ENCODE results near the gene DCBLD1.
A peak's percentile ranks its signal among the peaks of the same experiment; 100 is the strongest.

DCBLD1 gene

DNA sequence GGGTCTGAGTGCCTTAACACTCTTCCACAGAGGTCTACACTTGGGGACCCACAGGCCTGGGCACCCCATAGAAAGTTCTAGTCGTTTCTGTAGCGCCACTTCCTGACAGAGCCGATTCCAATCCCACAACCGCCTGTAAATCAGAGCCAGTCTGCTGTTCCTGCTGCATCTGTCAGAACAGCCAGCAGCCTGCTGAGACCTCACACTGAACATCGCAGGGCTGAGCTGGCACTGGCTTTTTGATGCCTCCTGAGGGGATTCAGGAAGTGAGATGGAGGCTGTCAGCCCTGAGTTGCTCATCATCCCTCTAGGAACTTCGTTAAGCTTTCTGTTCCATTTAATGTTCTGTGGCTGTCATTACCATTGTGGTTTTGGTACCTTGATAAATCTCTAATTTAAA, 48.9 kb downstream of the DCBLD1 start:
- peak; percentile 45 for DNase-seq (ENCODE audit: low spot score)

GRCh38 chr6:117531809-117532725, 49.6 kb downstream of the DCBLD1 start:
- DNase-seq (ENCODE audit: low spot score), result no peak

GRCh38 chr6:117533775-117534174, 51.3 kb downstream of the DCBLD1 start:
- DNase-seq (ENCODE audit: low spot score), result no peak

- DNase-seq (ENCODE audit: low spot score), result no peak
Observed at GRCh38 chr6:117534974-117535373, 52.5 kb downstream of the DCBLD1 start.

DNA sequence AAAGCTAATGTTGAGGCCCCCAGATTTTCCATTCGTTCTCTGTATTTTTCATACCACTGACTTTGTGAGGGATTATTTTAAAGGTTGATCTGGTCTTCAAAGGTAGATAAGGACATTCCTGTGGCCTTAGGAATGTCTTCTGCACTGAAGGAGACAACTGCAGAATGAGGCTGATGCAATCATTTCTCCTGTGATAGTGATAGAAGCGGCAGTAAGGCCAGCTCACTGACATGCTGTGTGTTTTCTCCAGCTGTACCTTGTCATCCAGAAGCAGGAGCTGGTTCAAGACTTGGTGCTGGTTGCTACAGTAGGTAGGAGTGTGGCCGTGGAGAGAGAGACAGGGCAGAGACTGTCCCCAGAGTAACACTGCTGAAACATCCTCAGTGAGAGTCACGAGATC, 53.8 kb downstream of the DCBLD1 start:
- DNase-seq (ENCODE audit: low spot score), result no peak

- DNase-seq (ENCODE audit: low spot score), result no peak
Observed at GRCh38 chr6:117538615-117539014, 56.1 kb downstream of the DCBLD1 start.

DNA sequence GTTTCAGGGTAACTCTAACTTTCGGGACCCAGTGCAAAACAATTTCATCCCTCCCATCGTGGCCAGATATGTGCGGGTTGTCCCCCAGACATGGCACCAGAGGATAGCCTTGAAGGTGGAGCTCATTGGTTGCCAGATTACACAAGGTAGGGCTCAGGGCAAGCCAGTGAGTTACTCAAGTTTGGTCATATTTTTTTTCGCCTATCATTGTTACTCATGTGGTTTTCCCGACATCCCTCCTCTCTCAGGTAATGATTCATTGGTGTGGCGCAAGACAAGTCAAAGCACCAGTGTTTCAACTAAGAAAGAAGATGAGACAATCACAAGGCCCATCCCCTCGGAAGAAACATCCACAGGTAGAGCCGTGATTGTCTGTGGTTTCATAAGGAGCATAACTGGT, 58.2 kb downstream of the DCBLD1 start:
- DNase-seq (ENCODE audit: low spot score), result no peak

DNA sequence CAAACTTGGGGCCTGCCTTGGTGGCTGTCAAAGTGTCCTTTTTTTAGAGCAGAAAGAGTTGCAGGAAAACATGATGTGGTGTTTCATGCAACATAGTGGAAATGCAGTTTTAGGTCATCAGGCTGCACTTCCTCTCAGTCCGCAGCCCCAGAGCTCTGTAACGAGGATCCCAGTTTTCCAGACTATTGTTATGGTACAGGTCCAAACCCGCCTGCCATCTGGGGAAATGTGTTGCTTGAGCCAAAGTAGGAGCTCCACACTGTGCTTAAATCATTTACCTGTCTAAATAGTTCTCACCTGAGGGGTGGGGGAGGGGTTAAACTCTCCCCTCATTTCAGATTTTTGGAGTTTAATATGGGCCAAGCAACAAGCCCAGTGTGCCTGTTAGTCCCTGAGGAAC, 60.0 kb downstream of the DCBLD1 start:
- no peak for DNase-seq (ENCODE audit: low spot score)

GRCh38 chr6:117544716-117545115, 62.2 kb downstream of the DCBLD1 start:
- DNase-seq (ENCODE audit: low spot score), result no peak

GRCh38 chr6:117545161-117545595, 62.7 kb downstream of the DCBLD1 start:
- no peak for DNase-seq (ENCODE audit: low spot score)

GRCh38 chr6:117546674-117547073, 64.2 kb downstream of the DCBLD1 start:
- no peak for DNase-seq (ENCODE audit: low spot score)

- DNase-seq (ENCODE audit: low spot score), result peak; percentile 27
Observed at GRCh38 chr6:117547688-117548621, 65.5 kb downstream of the DCBLD1 start.

DNA sequence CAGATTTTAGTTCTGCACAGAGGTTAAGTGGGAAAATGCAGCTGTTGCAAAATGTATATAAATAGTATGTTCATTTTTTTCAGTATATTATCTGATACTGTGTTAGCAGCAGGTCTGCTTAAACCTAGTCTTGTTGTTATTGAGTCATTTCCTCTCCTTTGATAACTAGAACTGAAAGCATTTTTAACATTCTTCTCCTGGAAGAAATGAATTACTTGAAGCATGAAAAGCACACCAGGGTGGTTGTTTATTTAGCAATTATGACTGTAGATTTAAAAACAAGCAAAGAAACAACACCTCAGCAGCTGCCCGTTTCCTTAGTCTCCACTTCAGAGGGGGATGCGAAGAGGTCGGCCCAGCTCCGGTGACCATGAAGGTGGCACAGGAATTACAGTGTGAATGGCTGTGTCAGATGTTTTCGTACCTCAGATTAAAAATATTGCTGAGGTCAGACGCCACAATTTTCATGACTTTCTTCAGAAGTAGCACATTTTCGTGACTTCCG, 66.4 kb downstream of the DCBLD1 start:
- peak; percentile 64 for DNase-seq (ENCODE audit: low spot score)

DNA sequence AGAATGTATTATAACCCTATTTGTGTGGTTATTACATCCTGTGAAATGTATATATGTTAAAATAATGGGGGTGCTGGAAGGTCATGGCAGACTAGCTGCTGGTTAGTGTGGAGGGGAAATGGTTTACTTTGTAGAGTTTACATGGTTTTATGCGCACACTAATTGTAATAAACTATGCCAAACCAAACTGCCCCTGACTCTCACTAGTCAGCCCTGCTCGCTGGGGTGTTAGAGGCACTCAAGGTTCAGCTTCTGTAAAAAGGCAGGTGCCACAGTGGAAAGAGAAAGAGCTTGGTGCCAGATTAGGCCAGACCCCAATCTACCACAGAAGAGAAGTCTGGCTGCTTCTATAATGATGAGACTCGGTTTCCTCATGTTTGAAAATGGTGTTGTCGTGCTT, 67.1 kb downstream of the DCBLD1 start:
- no peak for DNase-seq (ENCODE audit: low spot score)

- DNase-seq (ENCODE audit: low spot score), result no peak
Observed at GRCh38 chr6:117550078-117550600, 67.7 kb downstream of the DCBLD1 start.

DNA sequence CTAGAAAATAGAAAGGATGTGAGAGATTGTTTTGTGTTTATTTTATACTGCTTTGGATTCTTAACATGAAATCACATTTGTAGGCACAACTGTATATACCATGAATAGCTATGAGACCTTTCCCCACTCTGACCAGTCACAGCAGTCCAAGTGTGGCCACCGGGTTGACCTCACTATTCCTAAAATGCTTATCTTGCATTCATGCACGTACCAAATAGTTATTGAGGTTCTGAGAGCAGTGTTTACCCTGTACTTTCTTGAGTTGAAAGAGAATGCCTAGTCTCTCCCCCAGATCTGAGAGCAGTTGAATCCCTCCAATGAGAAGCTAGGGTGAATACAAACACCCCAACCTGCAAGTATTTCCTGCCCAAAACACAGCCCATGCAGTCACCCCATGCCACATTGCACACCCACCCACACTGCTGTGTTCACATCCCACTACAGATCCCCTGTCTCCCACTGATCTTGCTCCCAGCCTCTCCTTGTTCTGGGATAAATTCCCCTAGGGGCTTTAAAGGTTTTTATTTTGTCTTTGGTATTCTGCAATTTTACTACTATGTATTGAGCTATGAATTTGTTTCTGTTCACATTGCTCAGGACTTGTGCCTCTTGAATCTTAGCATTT, 68.3 kb downstream of the DCBLD1 start:
- no peak for DNase-seq (ENCODE audit: low spot score)

- no peak for DNase-seq (ENCODE audit: low spot score)
Observed at GRCh38 chr6:117552618-117553017, 70.1 kb downstream of the DCBLD1 start.

DNA sequence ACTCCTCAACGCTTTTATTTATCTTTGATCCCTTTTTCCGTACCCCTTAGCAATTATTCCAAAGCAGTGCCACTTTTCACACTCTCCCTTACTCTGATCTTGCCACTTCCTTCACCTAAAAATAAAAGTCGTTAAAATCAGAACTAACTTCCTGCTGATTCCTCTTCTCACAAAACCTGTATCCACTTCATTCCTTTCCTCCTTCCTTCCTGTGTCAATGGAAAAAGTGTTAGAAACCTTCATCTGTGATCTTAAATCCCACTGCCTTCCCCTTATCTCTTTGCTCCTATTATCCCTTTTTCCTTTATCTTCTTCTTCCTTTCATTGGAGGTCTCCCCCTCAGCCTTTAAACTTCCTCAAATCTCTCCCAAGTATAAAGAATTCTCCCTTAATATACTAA, 70.7 kb downstream of the DCBLD1 start:
- no peak for DNase-seq (ENCODE audit: low spot score)

DNA sequence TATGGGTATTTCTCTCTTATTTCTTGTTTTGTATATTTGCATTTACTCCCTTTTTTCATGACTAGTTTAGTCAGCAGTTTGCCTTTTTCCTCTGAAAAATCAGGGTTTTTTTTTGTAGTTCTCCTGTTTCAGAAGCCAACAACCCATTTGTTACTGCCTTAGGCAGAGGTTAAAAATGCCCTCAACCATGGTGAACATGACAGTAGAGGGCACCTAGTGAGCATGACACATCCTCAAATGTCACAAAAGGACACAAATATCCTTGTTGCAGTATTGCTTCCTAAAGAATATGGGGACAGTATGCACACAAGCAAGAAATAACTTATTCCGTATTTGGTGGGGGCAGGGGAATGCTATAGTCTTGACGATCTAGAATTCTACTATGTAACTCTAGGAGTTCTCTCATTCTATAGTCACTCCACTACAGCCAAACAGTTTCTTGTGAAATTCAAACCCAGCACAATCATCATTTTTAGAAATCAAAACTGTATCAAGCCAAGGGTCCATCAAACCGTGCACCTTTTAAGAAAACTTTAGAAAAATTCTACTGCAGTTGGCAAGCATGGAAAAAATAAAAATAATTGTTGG, 72.9 kb downstream of the DCBLD1 start:
- no peak for DNase-seq (ENCODE audit: low spot score)

DNA sequence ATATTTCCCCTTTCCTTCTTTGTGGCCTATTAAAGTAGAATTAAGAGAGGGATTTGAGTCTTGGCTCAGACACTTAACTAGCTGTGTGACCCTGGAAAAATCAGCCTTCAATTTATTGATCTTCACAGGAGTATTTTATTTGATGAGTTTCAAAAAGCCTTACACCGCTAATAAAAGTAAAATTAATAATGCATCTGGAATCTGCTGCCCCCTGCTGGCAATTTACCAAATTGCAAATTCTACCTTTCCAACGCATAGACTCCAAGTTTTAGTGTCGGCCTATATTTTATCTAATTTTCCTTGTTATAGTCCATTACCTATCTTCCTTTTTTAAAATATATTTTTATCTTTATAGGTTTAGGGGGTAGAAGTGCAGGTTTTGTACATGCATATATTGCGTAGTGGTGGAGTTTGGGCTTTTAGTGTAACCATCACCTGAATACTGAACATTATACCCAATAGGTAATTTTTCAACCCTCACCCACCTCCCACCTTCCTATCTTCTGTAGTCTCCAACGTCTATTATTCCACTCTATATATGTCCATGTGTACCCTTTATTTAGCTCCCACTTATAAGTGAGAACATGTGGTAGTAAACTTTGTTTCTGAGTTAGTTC, 73.5 kb downstream of the DCBLD1 start:
- no peak for DNase-seq (ENCODE audit: low spot score)

DNA sequence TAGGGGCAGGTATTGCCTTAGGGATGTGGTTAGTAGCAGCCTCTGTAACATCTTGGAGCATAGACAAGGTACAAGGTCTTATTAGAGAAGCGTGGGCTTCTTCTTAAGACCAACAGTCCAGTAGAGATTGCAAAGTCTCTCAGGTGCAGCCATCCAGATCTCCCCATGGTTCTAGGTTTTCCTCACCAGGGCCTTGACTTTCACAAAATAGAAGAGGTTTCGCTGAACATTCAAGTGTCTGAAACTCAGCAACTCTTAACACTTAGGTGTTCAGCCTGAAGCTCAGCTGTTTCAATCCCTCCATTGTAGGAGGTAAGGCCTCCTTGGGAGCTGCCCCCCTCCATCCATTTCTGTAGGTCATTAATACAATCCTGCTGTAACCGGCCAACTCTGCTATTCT, 75.5 kb downstream of the DCBLD1 start:
- no peak for DNase-seq (ENCODE audit: low spot score)

Data from GM03348 (cell line).